DND-41 (cell line): ENCODE results near the gene ZNF747.

Experiments
- ATAC-seq: fragments of 200-7000 bp; cut with Tn5 transposase; 3 replicates; pipeline ENCODE4 v1.9.1; 2021; ENCODE audit warnings: low read depth; ENCODE audit not compliant: insufficient read depth
- DNase-seq: peaks from one replicate; pipeline ENCODE4 v3.0.0-alpha.2; 2020
- H2AFZ ChIP-seq: 2 replicates; pipeline ENCODE4 v1.6.0; 2012; ENCODE audit warnings: low read depth, low read length
- H3K27ac ChIP-seq: 2 replicates; pipeline ENCODE4 v1.5.1; 2012; ENCODE audit warnings: low read length, inconsistent platforms
- H3K27me3 ChIP-seq: fragments of 200-600 bp; sonication (generic); 2 replicates; pipeline ENCODE4 v1.6.0; 2012; ENCODE audit warnings: low read length, mild to moderate bottlenecking, inconsistent platforms; ENCODE audit not compliant: insufficient read depth, poor library complexity
- H3K36me3 ChIP-seq: 2 replicates; pipeline ENCODE4 v1.5.1; 2012; ENCODE audit warnings: low read length, inconsistent platforms; ENCODE audit not compliant: insufficient read depth
- H3K4me1 ChIP-seq: 2 replicates; pipeline ENCODE4 v1.5.1; 2012; ENCODE audit warnings: mild to moderate bottlenecking, low read length; ENCODE audit not compliant: insufficient read depth
- H3K4me2 ChIP-seq: 2 replicates; pipeline ENCODE4 v1.6.0; 2012; ENCODE audit warnings: mild to moderate bottlenecking, moderate library complexity, low read length, inconsistent platforms; ENCODE audit not compliant: insufficient read depth
- H3K4me3 ChIP-seq, 2 experiments: fragments of 200-600 bp in 1 of 2; shearing (Covaris generic) in 1 of 2; 2 replicates each; pipeline ENCODE4 v1.5.1; 2012 to 2016; ENCODE audit warnings: inconsistent platforms in 2 of 2, low read length in 2 of 2, mild to moderate bottlenecking in 2 of 2, low read depth in 1 of 2, moderate library complexity in 1 of 2
- H3K79me2 ChIP-seq: 2 replicates; pipeline ENCODE4 v1.6.0; 2012; ENCODE audit warnings: low read length, inconsistent platforms; ENCODE audit not compliant: insufficient read depth
- H3K9ac ChIP-seq: 2 replicates; pipeline ENCODE4 v1.6.0; 2012; ENCODE audit warnings: low read depth, mild to moderate bottlenecking, inconsistent platforms, low read length, moderate library complexity
- H3K9me3 ChIP-seq: 2 replicates; pipeline ENCODE4 v1.5.1; 2012; ENCODE audit warnings: low read length, moderate library complexity, mild to moderate bottlenecking, inconsistent platforms; ENCODE audit not compliant: insufficient read depth, severe bottlenecking
- H4K20me1 ChIP-seq: 2 replicates; pipeline ENCODE4 v1.6.0; 2012; ENCODE audit warnings: low read length; ENCODE audit not compliant: insufficient read depth
- CTCF ChIP-seq: IDR thresholded peaks from 2 replicates; pipeline ENCODE4 v1.5.1; 2012; ENCODE audit warnings: borderline replicate concordance, low read length, moderate library complexity, mild to moderate bottlenecking; ENCODE audit not compliant: poor library complexity, severe bottlenecking; ENCODE audit errors: extremely low read depth
- EZH2 ChIP-seq: IDR thresholded peaks from 3 replicates; pipeline ENCODE4 v1.6.1; 2012; ENCODE audit warnings: borderline replicate concordance, low read depth, mild to moderate bottlenecking, moderate library complexity, low read length, inconsistent platforms; ENCODE audit not compliant: severe bottlenecking

Gene ZNF747

DNA sequence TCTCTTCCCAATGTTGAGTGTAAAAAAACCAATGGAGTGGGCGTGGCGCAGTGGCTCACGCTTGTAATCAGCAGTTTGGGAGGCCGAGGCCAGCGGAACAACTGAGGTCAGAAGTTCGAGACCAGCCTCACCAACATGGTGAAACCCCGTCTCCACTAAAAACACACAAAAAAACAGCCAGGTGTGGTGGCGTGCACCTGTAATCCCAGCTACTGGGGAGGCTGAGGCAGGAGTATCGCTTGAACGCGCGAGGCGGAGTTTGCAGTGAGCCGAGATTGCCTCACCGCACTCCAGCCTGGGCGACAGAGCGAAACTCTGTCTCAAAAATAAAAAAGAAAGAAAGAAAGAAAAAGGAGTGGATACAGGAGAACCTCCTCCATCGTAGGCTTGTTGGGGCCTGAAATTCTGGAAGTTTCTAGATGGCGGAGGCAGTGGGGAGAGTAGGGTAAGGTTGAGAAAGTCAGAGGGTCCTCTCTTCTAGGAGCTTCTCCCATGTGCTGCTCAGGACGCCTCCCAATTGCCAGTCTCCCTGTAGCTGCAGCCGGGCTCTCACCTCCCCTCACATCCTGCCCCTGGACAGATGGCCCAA is 24.2 kb upstream of the ZNF747 start:
- Histone ChIP-seq H2AFZ (peak overlapping the region; percentile 69), H3K27me3 (no peaks in the 10 kb centered on the region), H3K4me1 (peaks cover 35% of the 10 kb centered on the region)

DNA sequence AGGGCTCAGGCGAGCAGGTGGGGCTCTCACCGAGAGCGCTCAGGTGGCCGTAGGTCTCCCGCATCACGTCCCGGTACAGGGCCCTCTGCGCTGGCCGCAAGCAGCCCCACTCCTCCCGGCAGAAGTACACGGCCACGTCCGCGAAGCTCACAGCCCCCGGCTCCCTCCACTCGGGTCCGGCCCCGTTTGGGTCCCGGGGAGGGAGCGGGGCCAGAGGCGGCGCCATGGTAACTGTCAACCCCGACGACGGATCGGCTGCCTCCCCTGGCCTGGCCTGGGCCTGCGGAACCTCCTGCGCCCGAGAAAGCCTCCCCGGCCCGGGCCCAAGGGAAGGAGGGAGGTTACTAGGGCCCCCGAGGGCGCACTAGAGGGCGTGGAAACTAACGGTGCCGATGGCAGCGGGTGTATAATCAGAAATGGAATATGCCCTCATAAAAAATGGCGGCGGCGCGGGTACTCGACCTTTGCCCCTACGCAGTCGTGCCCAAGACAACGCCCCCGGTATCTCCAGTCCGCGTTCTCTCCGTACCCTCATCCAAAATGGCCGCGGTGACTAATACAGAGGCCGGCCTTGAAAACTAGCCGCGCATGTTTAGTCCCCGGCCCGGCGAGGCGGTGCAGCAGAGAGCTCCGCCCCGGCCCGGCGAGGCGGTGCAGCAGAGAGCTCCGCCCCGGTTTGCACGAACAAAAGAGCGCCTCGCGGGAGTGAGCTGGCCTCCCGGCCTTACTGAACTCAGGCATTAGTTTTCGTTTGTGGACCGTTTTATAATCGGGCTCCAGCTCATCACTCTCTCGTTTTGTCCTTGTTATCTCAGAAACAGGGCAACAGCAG is 23.5 kb upstream of the ZNF747 start, which contains the start of gene ZNF764:
TSS of gene ZNF764 (minus strand) at position 418 of the 832 bp plus-strand sequence. CDS start at position 226, 192 bp downstream.
- Histone ChIP-seq H3K36me3 (peaks cover 33% of the 10 kb centered on the region), H3K27ac (peak within 1 kb of the TSS; percentile 92), H3K79me2 (peaks cover 48% of the 10 kb centered on the region), H3K27me3 (no peaks in the 10 kb centered on the region), H2AFZ (peak within 1 kb of the TSS; percentile 90), H3K4me2 (peak within 1 kb of the TSS; percentile 97), H3K4me1 (peaks cover 35% of the 10 kb centered on the region), H3K9ac (peak within 1 kb of the TSS; percentile 97), H3K9me3 (no peaks in the 10 kb centered on the region), H3K4me3 (peak within 1 kb of the TSS; percentile 69 to 77), H4K20me1 (peaks cover 10% of the 10 kb centered on the region; the same call in 1 of the 2 replicates)
- DNase-seq (peak; percentile 99), ATAC-seq (peak; percentile 95)
- no peak for TF ChIP-seq CTCF
- TF ChIP-seq EZH2: no peak

More for the DNA sequence above, 24.2 kb upstream of the ZNF747 start:
- Histone ChIP-seq H3K9ac (peak overlapping the region; percentile 97), H3K27ac (peak overlapping the region; percentile 87), H4K20me1 (peaks cover 7% of the 10 kb centered on the region; the same call in 1 of the 2 replicates), H3K79me2 (peaks cover 41% of the 10 kb centered on the region), H3K36me3 (peaks cover 26% of the 10 kb centered on the region), H3K4me3 (peak overlapping the region in 1 of 2 experiments; percentile 69; a peak in 3 of 4 replicates), H3K4me2 (peak overlapping the region; percentile 97), H3K9me3 (no peaks in the 10 kb centered on the region)
- ATAC-seq (no peak), DNase-seq (no peak)
- TF ChIP-seq EZH2: no peak
- no peak for TF ChIP-seq CTCF

GRCh38 chr16:30557707-30557956 is 23.0 kb upstream of the ZNF747 start:
- Histone ChIP-seq H3K4me1 (peaks cover 40% of the 10 kb centered on the region), H3K27ac (peak overlapping the region; percentile 92), H3K4me3 (peak overlapping the region; percentile 69 to 77), H2AFZ (peak overlapping the region; percentile 90), H3K9ac (peak overlapping the region; percentile 97), H3K79me2 (peaks cover 51% of the 10 kb centered on the region), H3K27me3 (no peaks in the 10 kb centered on the region), H3K36me3 (peaks cover 38% of the 10 kb centered on the region), H3K4me2 (peak overlapping the region; percentile 97), H3K9me3 (no peaks in the 10 kb centered on the region), H4K20me1 (peaks cover 10% of the 10 kb centered on the region; the same call in 1 of the 2 replicates)
- DNase-seq (no peak), ATAC-seq (no peak)
- TF ChIP-seq EZH2 (no peak), CTCF (no peak)
